Measurements from ENCODE around the gene TLE2.
"Not testable (repeated sequence)": the region's sequence is repeated elsewhere in the genome, so short reads cannot be mapped to it uniquely, and the experiment has no call there.

The TLE2 gene

DNA sequence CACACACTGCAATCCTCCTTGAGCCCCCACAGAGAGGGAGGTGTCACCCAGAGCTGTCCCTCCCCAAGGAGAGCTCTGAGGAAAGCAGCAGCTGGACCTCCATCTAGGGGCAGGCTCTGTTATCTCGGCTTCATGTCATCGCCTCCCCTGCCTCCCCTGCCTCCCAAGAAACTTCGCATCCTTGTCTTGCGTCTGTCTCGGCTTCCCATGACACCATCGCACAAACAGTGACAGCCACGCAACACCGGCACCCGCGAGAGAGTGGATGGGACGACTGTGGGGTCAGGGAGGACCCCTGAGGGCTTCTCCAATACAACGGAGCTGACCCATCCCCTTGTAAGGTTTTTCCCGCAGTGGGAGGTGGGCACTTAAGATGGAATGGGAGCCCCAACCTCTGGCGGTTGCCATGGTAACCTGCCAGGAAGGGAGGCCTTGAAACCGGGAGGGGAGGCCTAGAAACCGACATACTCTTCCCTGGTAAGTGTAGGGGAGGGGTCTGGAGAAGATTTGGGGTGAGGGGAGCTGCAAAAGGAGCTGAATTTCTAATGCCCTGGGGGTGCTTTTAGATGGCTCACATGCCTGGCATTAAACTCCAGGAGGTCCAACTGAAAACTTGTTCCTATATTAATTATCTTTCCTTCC lies 16.3 kb downstream of the TLE2 start:
- no peak for DNase-seq (ENCODE audit: low spot score)

DNA sequence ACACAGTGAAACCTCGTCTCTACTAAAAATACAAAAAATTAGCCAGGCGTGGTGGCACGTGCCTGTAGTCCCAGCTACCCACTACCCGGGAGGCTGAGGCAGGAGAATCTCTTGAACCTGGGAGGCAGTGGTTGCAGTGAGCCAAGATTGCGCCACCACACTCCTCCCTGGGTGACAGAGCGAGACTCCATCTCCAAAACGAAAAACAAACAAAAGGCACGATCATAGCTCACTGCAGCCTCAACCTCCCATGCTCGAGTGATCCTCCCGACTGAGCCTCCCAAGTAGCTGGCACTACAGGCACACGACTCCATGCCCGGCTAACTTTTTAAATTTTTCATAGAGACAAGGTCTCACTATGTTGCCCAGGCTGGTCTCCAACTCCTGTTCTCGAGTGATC lies 17.0 kb downstream of the TLE2 start:
- DNase-seq (ENCODE audit: low spot score), result not testable (repeated sequence)

DNA sequence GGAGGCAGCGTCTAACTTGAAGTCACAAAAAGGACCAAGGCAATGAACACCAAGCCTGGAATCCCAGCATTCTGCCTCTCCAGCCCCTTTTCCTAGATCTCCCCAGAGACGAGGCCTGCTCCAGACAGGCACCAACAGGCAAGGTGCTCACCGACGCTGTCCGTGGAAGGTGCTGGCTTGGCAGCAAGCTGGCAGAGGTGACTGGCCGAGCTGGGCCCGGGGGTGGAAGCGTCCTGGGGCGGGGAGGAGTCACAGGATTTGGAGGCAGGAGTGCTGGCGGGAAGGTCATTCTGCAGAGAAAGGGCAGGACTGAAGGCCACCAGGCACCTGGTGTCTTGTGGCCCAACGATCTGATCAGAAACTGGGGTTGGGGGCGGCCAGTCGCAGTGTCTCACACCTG lies 18.2 kb downstream of the TLE2 start:
- no peak for DNase-seq (ENCODE audit: low spot score)

DNA sequence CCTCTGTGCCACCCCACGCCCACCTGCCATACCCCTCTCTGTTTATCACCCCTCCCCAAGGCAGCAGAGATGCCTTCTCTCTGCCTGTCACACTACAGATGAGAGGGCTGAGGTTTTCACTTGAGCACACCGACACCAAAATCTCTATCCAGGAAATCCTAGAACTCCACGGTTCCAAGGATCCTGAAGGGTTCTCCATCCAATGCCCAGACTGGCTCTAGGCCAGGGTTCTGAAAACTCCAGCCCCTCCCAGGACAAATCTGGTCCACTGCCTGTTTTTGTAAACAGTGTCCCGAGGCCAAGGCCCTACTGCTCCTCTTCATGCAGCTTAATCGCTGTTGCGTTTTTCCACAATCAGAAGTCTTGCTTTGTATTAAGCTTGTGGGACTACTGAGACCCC lies 20.1 kb downstream of the TLE2 start:
- DNase-seq (ENCODE audit: low spot score), result no peak

DNA sequence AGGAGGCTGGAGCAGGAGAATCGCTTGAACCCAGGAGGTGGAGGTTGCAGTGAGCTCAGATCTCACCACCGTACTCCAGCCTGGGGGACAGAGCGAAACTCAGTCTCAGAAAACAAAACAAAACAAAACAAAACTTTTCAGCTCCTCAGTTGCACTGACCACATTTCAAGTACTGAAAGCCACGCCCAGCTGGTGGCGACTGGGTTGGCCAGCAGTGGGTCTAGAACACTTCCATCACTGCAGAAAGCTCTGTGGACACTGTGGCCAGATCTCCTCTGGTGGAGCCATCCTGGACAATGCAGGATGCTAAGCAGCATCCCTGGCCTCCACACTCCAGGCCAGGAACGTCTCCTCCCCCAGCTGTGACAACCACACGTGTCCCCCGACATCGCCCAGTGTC lies 21.1 kb downstream of the TLE2 start:
- DNase-seq (ENCODE audit: low spot score), result no peak

DNA sequence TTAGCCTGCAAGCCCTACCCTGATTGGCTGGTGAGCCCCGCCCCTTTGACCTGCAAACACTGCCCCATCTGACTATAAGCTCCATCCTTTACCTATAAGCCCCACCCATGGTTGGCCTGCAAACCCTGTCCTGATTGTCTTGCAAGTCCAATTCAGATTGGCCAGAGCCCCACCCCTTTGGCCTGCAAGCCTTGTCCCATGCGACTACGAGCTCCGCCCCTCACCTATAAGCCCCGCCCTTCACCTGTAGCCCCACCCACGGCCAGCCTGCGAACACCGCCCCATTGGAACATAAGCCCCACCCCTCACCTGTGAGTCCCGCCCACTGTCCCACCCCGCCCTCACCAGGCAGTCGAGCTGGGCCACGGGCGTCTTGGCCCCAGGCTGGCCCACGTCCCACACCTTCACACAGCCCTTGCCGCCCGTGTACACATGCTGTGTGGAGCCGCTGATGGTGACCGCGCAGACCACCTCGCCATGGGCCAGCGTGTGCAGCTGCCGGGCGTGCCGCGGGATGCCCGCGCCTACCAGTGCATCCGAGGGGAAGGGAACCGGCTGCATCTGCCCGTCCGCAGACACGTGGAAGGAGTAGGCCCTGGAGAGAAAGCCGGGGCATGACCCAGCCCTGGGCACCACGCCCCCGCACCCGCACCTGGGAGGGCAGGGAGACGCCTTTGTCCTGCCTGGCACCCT lies 22.9 kb downstream of the TLE2 start:
- no peak for DNase-seq (ENCODE audit: low spot score)

DNA sequence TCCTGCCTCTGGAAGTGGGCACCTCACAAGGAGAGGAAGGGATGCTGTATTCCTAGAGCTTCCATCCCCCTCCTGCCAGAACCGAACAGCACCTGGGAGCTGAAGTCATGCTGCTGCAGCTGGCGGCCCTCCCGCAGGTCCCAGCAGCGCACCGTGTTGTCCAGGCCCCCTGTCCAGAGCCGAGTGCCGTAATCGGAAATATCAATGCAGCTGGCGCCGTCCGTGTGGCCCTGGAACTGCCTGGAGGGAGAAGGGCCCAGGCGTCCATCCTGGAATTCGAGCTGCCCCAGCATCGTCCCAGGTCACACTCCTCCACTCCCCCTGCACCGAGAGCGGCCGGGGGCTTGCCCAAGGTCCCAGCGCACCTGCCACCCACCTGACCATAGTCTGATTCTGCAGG lies 23.7 kb downstream of the TLE2 start:
- no peak for DNase-seq (ENCODE audit: low spot score)

DNA sequence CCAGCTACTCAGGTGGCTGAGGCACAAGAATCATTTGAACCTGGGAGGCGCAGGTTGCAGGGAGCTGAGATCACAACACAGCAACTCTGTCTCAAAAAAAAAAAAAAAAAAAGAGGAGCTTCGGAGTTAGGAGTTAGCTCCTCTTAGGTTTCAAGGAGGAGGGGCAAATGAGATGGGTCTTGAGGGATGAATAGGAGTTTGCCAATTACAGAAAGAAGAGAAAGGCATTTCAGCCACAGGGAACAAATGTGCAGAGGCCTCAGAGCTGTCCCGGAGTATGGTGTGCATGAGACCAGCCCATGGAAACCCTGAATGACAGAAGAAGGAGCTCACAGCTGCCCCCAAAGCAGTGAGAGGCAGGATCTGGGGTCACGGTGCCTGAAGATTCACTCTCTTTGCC lies 24.6 kb downstream of the TLE2 start:
- no peak for DNase-seq (ENCODE audit: low spot score)

DNA sequence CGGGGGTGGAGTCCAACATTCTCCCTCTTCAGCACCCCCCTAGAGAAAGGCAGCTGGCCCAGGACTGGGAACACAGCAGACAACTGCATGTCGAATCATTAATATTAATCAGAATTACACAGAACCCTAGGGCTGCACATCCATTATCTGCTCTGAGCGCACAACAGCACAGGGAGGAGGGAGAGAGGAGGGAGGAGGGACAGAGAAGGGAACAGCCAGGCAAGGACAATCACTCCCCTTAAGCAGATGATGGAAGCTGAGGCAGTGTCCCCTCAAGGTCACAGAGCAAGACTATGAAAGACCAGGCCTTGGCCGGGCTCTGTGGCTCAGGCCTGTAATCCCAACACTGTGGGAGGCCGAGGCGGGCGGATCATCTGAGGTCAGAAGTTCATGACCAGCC lies 26.0 kb downstream of the TLE2 start:
- DNase-seq (ENCODE audit: low spot score), result no peak

DNA sequence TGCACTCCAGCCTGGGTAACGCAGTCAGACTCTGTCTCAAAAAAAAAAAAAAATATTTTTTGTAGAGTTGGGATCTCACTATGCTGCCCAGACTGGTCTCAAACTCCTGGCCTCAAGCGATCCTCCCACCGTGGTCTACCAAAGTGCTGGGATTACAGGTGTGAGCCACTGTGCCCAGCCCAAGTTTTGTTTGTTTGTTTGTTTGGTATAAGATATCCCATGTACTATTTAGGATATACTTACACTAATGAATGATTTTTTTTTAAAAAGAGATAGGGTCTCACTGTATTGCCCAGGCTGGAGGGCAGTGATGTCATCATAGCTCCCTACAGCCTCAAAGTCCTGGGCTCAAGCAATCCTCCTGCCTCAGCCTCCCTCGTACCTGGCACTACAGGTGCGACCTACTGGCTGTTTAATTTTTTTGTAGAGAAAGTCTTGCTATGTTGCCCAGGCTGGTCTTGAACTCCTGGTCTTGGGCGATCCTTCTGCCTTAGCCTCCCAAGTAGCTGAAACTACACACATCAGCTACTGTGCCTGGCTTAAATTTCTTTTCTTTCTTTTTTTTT lies 27.8 kb downstream of the TLE2 start:
- DNase-seq (ENCODE audit: low spot score), result no peak

DNA sequence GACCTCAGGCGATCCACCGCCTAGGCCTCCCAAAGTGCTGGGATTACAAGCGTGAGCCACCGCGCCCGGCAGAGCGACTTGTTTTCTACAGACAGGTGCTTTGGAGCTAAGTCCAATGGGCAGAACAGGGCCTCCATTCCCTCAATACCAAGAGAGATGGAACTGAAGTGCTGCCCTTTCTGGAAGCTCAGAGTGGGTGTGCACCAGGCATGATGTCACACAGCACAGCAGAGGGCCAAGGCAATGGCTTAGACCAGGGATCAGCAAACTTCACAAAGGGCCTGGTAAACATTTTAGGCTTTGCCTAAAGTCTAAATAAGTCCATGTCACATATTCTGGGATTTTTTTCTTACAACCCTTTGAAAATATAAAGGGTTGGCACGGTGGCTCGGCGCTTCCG lies 30.4 kb downstream of the TLE2 start:
- DNase-seq (ENCODE audit: low spot score), result no peak

DNA sequence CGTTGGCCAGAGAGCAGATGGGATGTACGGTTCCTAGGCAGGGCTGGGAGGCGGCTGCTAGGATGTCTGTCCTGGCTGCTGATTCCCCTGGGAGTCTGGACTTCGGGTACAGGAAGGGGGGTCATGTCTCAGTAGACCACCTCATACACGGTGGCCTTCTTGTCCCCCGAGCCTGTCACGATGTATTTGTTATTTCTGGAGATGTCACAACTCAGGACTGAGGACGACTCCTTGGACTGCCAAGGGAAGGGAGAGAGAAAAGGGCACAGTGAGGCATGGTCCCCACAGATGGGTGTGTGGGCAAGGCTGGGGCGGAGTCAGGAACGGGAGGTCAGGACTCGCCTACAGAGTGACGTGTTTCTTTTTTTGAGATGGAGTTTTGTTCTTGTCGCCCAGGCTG lies 31.4 kb downstream of the TLE2 start:
- DNase-seq (ENCODE audit: low spot score), result no peak

DNA sequence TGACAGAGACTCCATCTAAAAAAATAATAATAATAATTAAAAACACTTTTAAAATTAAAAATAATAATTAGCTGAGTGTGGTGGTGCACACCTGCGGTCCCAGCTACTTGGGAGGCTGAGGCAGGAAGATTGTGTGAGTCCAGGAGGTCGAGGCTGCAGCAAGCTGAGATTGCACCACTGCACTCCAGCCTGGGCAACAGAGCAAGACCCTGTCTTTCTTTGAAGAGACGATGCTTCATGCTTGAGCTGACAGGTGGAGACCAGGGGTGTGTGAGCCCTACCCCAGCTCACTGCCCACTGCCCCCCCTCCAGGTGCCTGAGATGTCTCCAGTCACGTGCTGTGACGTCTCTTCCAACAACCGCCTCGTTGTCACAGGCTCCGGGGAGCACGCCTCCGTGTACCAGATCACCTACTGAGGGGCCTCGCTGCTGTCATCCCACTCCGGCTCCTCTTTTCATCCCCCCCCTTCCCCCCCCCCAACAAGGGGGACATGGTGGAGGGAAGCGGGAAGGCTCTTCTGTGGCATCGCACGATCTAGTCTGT lies 34.4 kb downstream of the TLE2 start:
- no peak for DNase-seq (ENCODE audit: low spot score)

DNA sequence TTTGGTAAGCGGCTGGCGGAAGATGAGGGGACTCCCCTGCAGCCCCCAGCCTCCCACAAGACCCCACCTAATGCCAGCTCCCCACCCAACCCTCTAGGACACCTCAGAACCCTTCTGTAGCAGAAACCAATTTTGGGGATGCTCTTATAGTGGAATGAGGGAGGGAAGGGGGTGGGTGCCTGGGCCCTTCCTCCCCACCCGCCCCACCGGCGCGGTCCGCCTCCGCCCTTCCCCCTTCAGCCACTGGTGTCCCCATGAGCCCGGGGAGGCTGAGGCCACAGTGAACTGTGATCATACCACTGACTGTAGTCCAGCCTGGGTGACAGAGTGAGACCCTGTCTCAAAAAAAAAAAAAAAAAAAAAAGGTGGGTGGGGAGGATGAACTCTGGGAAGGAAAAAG lies 35.5 kb downstream of the TLE2 start:
- no peak for DNase-seq (ENCODE audit: low spot score)

DNA sequence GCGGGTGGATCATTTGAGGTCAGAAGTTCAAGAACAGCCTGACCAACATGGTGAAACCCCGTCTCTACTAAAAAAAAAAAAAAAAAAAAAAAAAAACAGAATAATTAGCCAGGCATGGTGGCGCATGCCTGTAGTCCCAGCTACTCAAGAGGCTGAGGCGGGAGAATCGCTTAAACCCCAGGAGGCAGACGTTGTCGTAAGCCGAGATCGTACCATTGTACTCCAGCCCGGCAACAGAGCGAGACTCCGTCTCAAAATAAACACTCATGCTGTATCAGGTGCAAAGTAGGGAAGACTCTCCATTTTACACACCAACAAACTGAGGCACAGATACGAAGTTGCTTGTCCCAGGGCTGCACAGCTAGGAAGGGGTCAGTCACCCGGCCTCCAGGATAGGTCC lies 36.1 kb downstream of the TLE2 start:
- DNase-seq (ENCODE audit: low spot score), result no peak

DNA sequence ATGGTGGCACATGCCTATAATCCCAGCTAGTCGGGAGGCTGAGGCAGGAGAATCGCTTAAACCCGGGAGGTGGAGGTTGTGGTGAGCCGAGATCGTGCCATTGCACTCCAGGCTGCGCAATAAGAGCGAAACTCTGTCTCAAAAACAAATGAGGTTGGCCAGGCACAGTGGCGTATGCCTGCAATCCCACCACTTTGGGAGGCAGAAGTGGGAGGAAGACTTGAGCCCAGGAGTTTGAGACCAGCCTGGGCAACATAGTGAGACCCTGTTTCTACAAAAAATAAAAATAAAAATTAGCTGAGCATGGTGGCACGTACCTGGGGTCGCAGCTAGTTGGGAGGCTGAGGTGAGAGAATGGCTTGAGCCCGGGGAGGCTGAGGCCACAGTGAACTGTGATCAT lies 36.7 kb downstream of the TLE2 start:
- not testable (repeated sequence) for DNase-seq (ENCODE audit: low spot score)

DNA sequence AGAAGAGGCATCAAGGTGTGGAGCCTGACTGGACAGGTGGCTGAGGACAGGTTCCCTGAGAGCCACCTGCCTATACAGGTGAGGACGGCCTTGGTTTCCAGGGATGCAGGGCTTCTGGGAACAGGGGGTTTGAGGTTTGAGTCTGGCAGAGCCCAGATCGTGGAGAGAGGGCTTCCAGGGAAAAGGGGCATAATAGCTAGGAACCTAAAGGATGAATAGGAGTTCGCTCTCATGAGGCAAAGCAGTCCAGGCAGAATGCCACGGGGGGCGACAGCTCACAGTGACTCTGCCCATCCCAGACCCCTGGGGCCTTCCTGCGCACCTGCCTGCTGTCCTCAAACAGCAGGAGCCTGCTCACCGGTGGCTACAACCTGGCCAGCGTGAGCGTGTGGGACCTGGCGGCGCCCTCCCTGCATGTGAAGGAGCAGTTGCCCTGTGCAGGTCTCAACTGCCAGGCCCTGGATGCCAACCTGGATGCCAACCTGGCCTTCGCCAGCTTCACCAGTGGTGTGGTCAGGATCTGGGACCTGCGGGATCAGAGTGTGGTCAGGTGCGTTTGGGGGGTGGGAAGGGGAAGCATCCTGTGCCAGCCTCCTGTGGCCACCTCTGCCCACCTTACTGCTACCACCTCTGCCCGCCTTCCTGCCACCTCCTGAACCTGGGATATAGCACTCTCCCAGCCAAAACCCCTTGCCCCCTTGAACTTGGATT lies 39.7 kb downstream of the TLE2 start:
- DNase-seq (ENCODE audit: low spot score), result no peak

DNA sequence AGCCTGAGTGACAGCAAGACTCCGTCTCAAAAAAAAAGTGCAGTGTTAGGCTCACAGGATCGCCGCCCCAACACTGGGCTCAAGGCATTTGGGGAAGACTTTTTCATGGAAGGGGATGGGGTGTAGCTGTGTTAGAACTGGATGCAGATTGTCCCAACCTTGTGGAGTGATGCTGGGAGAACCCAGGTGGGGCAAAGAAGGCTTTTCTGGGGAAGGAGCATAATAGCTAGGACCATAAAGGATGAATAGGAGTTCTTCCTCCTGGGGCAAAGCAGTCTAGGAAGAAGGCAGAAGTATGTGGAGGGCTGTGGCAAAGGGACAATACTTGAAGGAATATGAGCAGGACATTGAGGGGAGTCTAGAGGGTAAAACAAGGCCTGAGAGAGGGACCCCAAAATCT lies 40.5 kb downstream of the TLE2 start:
- DNase-seq (ENCODE audit: low spot score), result no peak

DNA sequence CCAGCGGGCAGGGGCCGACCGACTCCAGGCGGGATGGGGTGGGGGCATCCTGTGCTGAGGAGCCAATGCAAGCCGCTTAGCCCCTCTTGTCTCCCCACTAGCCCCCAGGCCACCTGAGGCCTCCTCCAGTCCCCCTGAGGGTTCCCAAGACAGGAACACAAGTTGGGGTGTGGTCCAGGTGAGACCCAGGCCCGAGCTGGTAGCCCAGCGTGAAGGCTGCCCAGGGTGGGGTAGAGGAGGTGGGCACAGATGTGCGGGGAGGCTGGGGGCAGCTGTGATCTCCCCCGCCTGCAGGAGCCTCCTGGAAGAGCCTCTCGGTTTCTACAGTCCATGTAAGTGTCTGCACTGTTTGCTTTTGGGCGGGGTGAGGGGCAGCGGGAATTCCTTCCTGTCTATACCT lies 41.3 kb downstream of the TLE2 start:
- DNase-seq (ENCODE audit: low spot score), result no peak

DNA sequence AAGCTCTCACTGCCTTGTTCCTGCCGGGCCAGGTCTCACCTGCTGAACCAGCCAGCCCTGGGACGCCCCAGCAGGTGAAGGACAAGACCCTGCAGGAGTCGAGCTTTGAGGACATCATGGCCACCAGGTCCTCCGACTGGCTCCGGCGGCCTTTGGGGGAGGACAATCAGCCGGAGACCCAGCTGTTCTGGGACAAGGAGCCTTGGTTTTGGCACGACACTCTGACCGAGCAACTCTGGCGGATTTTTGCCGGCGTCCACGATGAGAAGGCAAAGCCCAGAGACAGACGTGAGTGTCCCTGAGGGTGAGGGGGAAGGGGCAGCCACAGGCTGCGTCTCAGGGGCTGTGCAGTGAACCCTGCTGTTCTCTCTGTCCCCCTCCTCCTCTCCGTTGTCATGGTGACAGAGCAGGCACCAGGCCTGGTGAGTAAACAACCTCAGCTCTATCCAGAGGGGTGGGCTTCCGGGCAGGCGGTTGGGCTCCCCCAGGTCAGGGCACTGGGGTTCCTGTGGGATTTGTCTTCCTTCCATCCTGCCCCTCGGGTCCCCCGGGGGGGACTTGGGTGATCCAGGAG lies 42.0 kb downstream of the TLE2 start:
- DNase-seq (ENCODE audit: low spot score), result no peak

DNA sequence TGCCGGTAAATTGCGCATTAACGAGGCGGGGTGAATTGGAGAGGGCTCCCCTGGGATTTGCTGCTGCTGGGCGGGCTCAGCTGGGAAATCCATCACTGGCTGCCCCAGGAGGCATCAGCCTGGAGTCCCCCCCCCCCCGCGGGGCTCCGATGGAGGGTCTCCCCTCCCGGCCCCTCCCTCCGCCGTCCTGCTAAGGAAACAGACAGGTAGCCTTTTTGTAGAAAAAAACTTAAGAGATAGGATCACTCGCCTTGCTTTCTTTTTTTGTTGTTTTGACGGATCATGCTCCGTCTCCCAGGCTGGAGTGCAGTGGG lies 44.9 kb downstream of the TLE2 start:
- DNase-seq (ENCODE audit: low spot score), result peak; percentile 66

DNA sequence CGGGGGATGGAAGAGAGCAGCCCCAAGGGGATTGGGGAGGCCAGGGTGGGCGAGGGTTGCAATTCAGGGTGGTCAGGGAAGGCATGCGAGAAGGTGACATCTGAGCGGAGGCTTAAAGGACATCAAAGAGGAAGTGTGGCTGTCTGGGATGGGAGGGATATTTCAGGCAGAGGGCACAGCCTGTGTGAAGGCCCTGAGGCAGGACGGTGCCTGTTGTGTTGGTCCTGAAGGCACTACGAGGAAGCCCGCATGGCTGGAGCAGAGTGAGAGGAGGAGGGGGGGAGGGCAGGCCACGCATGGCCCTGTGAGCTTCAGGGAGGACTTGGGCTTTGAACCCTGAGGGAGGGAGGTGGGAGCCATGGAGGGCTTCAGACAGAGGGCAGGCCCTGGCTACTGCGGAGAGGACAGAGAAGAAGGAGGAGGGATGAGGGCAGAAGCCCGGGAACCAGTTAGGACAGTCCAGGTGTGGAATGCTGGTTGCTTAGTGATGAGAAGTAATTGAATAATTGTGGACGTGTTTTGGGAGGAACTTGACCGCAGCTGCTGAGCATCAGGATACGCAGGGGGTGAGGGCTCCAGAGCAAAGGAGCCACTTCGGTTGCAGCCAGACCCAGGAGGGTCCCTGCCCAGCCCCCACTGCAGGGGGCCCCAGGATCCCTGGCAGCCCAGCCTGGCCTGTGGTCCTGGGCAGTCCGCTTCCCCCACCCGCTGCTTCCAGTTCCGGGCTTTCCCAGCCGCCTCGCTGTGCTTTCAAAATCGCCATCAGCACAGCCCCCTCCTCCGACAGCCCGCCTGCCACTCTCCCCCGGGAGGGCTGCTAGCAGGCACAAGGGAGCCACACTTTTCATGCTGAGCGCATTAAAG lies 45.5 kb downstream of the TLE2 start:
- DNase-seq (ENCODE audit: low spot score), result peak; percentile 72

Data from AG08395 (cell line).